HepG2 (cell line): ENCODE measurements around the gene FAM53B. TPM values are rescaled to one million over a fixed set of nuclear protein-coding genes. Genes with fewer than 3 reads are reported as not detected.

Experiments
- AKAP8 ChIP-seq: sonication (generic); formaldehyde crosslinking; IDR thresholded peaks from 2 replicates; pipeline ENCODE4 v1.5.1; 2020; ENCODE audit warnings: mild to moderate bottlenecking, missing genetic modification reagents
- BHLHE40 ChIP-seq: IDR thresholded peaks from 2 replicates; pipeline ENCODE4 v1.6.1; 2011; ENCODE audit warnings: low read length, improper control_type of control experiment
- HNRNPL ChIP-seq: fragments of 200-400 bp; formaldehyde crosslinking; IDR thresholded peaks from 2 replicates; pipeline ENCODE4 v1.6.1; 2017; ENCODE audit warnings: mild to moderate bottlenecking, low read depth, low read length
- MIER2 ChIP-seq: IDR thresholded peaks from 2 replicates; pipeline ENCODE4 v1.6.1; 2016; ENCODE audit warnings: missing biosample characterization, missing genetic modification reagents
- NFIC ChIP-seq: IDR thresholded peaks from 2 replicates; pipeline ENCODE4 v1.6.1; 2012; ENCODE audit warnings: mild to moderate bottlenecking, low read length, inconsistent platforms
- REL ChIP-seq: sonication (generic); formaldehyde crosslinking; conservative IDR thresholded peaks from 2 replicates; pipeline ENCODE4 v1.8.0; 2022; ENCODE audit warnings: mild to moderate bottlenecking, missing genetic modification reagents, moderate library complexity
- SALL1 ChIP-seq: sonication (generic); formaldehyde crosslinking; IDR thresholded peaks from 2 replicates; pipeline ENCODE4 v1.8.0; 2022; ENCODE audit warnings: mild to moderate bottlenecking, missing genetic modification reagents
- SMAD1 ChIP-seq: sonication (generic); formaldehyde crosslinking; IDR thresholded peaks from 2 replicates; pipeline ENCODE4 v1.4.0; 2020; ENCODE audit warnings: missing genetic modification reagents, low read depth, mild to moderate bottlenecking, borderline replicate concordance
- SMAD3 ChIP-seq: sonication (generic); formaldehyde crosslinking; IDR thresholded peaks from 2 replicates; pipeline ENCODE4 v1.4.0; 2020; ENCODE audit warnings: missing genetic modification reagents
- SOX6 ChIP-seq, 2 experiments: fragments of 450-650 bp in 1 of 2; sonication (generic) in 1 of 2; formaldehyde crosslinking in 1 of 2; IDR thresholded peaks; 2 replicates each; pipeline versions ENCODE4 v1.4.0 to v1.6.1; 2017 to 2020; ENCODE audit warnings: antibody characterized with exemption in 1 of 2, mild to moderate bottlenecking in 1 of 2, missing genetic modification reagents in 1 of 2
- THYN1 ChIP-seq: sonication (generic); formaldehyde crosslinking; IDR thresholded peaks from 2 replicates; pipeline ENCODE4 v1.8.1; 2023; ENCODE audit warnings: low read depth, mild to moderate bottlenecking, moderate library complexity, missing genetic modification reagents, borderline replicate concordance
- ZNF121 ChIP-seq: sonication (generic); formaldehyde crosslinking; IDR thresholded peaks from 2 replicates; pipeline ENCODE4 v1.5.0; 2020; ENCODE audit warnings: mild to moderate bottlenecking, missing genetic modification reagents
- ZNF225 ChIP-seq: sonication (generic); formaldehyde crosslinking; IDR thresholded peaks from 2 replicates; pipeline ENCODE4 v1.4.0; 2020; ENCODE audit warnings: mild to moderate bottlenecking, missing genetic modification reagents
- ZNF235 ChIP-seq: sonication (generic); formaldehyde crosslinking; IDR thresholded peaks from 2 replicates; pipeline ENCODE4 v1.8.1; 2023; ENCODE audit warnings: mild to moderate bottlenecking, missing genetic modification reagents, borderline replicate concordance
- ZNF274 ChIP-seq: sonication (generic); formaldehyde crosslinking; IDR thresholded peaks from 2 replicates; pipeline ENCODE4 v1.5.1; 2020; ENCODE audit warnings: mild to moderate bottlenecking, missing genetic modification reagents
- ZNF569 ChIP-seq: sonication (generic); formaldehyde crosslinking; IDR thresholded peaks from 2 replicates; pipeline ENCODE4 v1.5.0; 2020; ENCODE audit warnings: mild to moderate bottlenecking, missing genetic modification reagents, moderate library complexity, borderline replicate concordance
- ZNF746 ChIP-seq: sonication (generic); formaldehyde crosslinking; IDR thresholded peaks from 2 replicates; pipeline ENCODE4 v1.8.0; 2022; ENCODE audit warnings: mild to moderate bottlenecking, missing genetic modification reagents
- polyA plus RNA-seq, 8 experiments: library from polyadenylated mRNA; depleted of rRNA in 3 of 8; stranded (reverse) in 7 of 8; unstranded in 1 of 8; fragments of >200 nt; fragmentation: Illumina TruSeq in 4 of 8; extraction: Trizol in 4 of 8; gene quantifications; 2 replicates each; pipeline versions ENCODE4 v1.2.1 to v1.2.3, GENCODE V29; 2011 to 2016; ENCODE audit warnings: low read depth in 4 of 8, missing spikeins in 1 of 8, mixed read lengths in 1 of 8; ENCODE audit not compliant: insufficient read depth in 1 of 8
- total RNA-seq, 5 experiments: library from RNA; depleted of rRNA; stranded (reverse); fragments of >200 nt; fragmentation: Illumina TruSeq; extraction: Trizol; gene quantifications; 2 replicates each; pipeline ENCODE4 v1.2.3, GENCODE V29; 2016; ENCODE audit warnings: low read depth in 1 of 5
- TF ChIP-seq, protein P1 (sequence below): sonication (generic); formaldehyde crosslinking; IDR thresholded peaks from 2 replicates; pipeline ENCODE4 v1.5.0; 2020; ENCODE audit warnings: mild to moderate bottlenecking, missing genetic modification reagents
- TF ChIP-seq, protein P2 (sequence below): sonication (generic); formaldehyde crosslinking; conservative IDR thresholded peaks from 2 replicates; pipeline ENCODE4 v1.4.0; 2020; ENCODE audit warnings: missing genetic modification reagents
- TF ChIP-seq, protein P3 (sequence below): IDR thresholded peaks from 2 replicates; pipeline ENCODE4 v1.6.1; 2016; ENCODE audit warnings: mild to moderate bottlenecking
- TF ChIP-seq, protein P4 (sequence below): sonication (generic); IDR thresholded peaks from 2 replicates; pipeline ENCODE4 v1.6.1; 2016; ENCODE audit warnings: low read depth, borderline replicate concordance
- TF ChIP-seq, protein P5 (sequence below): fragments of 450-650 bp; IDR thresholded peaks from 2 replicates; pipeline ENCODE4 v1.6.1; 2016

Gene FAM53B
- total and polyA plus RNA-seq, 2 of the 13 experiments (the other 11 are each of a cell fraction or from before 2014, with no cell fraction given): 6.4 to 19.3 TPM

DNA sequence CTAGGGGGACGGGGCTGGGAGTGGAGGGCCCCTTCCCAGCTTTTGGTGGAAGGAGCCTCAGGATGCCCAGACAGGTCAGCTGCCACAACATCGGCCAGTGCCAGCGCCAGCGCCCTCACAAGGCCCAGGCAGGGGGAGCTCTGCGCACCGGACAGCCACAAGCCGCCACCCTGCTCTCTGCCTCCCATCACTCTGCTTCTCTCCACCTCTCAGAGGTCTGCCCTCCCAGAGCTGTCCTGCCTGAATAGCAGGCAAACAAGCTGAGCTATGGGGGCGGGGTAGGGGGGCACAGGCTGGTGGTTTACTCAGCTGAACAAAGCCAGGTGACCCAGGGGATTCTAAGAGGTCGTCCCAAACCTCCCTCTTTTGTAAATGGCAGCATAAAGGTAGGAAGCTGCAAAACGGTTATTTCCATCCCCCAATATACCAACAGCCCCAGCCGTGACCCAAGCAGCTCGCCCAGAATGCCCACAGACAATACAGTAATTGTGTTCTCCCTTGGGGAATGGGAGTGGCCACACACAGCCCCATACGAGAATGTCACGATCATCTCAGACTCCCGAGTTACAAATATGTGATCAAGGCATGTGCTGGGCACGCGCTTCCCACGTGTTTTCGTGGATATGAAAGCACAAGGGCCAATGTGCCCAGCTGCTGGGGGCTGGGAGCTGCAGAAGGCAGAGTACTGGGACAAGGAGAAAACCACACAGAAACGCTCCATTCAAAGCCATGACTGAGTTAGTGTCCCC lies 19.7 kb downstream of the FAM53B start (continued):
- no peak for TF ChIP-seq REL
- no peak for TF ChIP-seq AKAP8 (CRISPR knock-in tag)
- TF ChIP-seq, protein P1, sequence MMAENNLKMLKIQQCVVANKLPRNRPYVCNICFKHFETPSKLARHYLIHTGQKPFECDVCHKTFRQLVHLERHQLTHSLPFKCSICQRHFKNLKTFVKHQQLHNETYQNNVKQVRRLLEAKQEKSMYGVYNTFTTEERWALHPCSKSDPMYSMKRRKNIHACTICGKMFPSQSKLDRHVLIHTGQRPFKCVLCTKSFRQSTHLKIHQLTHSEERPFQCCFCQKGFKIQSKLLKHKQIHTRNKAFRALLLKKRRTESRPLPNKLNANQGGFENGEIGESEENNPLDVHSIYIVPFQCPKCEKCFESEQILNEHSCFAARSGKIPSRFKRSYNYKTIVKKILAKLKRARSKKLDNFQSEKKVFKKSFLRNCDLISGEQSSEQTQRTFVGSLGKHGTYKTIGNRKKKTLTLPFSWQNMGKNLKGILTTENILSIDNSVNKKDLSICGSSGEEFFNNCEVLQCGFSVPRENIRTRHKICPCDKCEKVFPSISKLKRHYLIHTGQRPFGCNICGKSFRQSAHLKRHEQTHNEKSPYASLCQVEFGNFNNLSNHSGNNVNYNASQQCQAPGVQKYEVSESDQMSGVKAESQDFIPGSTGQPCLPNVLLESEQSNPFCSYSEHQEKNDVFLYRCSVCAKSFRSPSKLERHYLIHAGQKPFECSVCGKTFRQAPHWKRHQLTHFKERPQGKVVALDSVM: no peak
- TF ChIP-seq SALL1: peak; percentile 83
- TF ChIP-seq BHLHE40: peak; percentile 78
- TF ChIP-seq, protein P2, sequence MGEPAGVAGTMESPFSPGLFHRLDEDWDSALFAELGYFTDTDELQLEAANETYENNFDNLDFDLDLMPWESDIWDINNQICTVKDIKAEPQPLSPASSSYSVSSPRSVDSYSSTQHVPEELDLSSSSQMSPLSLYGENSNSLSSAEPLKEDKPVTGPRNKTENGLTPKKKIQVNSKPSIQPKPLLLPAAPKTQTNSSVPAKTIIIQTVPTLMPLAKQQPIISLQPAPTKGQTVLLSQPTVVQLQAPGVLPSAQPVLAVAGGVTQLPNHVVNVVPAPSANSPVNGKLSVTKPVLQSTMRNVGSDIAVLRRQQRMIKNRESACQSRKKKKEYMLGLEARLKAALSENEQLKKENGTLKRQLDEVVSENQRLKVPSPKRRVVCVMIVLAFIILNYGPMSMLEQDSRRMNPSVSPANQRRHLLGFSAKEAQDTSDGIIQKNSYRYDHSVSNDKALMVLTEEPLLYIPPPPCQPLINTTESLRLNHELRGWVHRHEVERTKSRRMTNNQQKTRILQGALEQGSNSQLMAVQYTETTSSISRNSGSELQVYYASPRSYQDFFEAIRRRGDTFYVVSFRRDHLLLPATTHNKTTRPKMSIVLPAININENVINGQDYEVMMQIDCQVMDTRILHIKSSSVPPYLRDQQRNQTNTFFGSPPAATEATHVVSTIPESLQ (CRISPR knock-in tag): no peak
- TF ChIP-seq MIER2 (CRISPR knock-in tag): no peak
- no peak for TF ChIP-seq ZNF746
- TF ChIP-seq, protein P3, sequence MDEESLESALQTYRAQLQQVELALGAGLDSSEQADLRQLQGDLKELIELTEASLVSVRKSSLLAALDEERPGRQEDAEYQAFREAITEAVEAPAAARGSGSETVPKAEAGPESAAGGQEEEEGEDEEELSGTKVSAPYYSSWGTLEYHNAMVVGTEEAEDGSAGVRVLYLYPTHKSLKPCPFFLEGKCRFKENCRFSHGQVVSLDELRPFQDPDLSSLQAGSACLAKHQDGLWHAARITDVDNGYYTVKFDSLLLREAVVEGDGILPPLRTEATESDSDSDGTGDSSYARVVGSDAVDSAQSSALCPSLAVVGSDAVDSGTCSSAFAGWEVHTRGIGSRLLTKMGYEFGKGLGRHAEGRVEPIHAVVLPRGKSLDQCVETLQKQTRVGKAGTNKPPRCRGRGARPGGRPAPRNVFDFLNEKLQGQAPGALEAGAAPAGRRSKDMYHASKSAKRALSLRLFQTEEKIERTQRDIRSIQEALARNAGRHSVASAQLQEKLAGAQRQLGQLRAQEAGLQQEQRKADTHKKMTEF (CRISPR knock-in tag): peak; percentile 28; the same call in 1 of the 2 replicates
- no peak for TF ChIP-seq SMAD1 (CRISPR knock-in tag)
- no peak for TF ChIP-seq SOX6 (IDR thresholded peaks at IDR 0.05)
- peak; percentile 62 for TF ChIP-seq SOX6 (CRISPR knock-in tag; IDR thresholded peaks at IDR 0.05)
- TF ChIP-seq ZNF121 (CRISPR knock-in tag): no peak
- no peak for TF ChIP-seq ZNF274 (CRISPR knock-in tag)
- TF ChIP-seq SMAD3: 0 out of 2 replicates have a peak, but pooled peaks have one; percentile 52
- TF ChIP-seq, protein P4, sequence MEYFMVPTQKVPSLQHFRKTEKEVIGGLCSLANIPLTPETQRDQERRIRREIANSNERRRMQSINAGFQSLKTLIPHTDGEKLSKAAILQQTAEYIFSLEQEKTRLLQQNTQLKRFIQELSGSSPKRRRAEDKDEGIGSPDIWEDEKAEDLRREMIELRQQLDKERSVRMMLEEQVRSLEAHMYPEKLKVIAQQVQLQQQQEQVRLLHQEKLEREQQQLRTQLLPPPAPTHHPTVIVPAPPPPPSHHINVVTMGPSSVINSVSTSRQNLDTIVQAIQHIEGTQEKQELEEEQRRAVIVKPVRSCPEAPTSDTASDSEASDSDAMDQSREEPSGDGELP: peak; percentile 92; the same call in 1 of the 2 replicates
- no peak for TF ChIP-seq NFIC
- TF ChIP-seq THYN1: no peak
- no peak for TF ChIP-seq ZNF569
- TF ChIP-seq ZNF235: no peak
- TF ChIP-seq, protein P5, sequence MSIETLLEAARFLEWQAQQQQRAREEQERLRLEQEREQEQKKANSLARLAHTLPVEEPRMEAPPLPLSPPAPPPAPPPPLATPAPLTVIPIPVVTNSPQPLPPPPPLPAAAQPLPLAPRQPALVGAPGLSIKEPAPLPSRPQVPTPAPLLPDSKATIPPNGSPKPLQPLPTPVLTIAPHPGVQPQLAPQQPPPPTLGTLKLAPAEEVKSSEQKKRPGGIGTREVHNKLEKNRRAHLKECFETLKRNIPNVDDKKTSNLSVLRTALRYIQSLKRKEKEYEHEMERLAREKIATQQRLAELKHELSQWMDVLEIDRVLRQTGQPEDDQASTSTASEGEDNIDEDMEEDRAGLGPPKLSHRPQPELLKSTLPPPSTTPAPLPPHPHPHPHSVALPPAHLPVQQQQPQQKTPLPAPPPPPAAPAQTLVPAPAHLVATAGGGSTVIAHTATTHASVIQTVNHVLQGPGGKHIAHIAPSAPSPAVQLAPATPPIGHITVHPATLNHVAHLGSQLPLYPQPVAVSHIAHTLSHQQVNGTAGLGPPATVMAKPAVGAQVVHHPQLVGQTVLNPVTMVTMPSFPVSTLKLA: peak; percentile 82
- peak; percentile 52; the same call in 1 of the 2 replicates for TF ChIP-seq HNRNPL
- no peak for TF ChIP-seq ZNF225 (CRISPR knock-in tag)
